Ishikawa (cell line): ENCODE measurements around the gene LIX1.

Experiments
- CEBPB ChIP-seq: IDR thresholded peaks from 2 replicates; pipeline ENCODE4 v1.6.1; 2012
- CREB1 ChIP-seq: IDR thresholded peaks from 2 replicates; pipeline ENCODE4 v1.6.1; 2012; ENCODE audit warnings: low read depth
- EGR1 ChIP-seq: IDR thresholded peaks from 2 replicates; pipeline ENCODE4 v1.6.1; 2012
- EP300 ChIP-seq: IDR thresholded peaks from 2 replicates; pipeline ENCODE4 v1.6.1; 2012; ENCODE audit warnings: borderline replicate concordance
- FOXM1 ChIP-seq: IDR thresholded peaks from 2 replicates; pipeline ENCODE4 v1.6.1; 2012; ENCODE audit warnings: low read depth, borderline replicate concordance
- NFIC ChIP-seq: IDR thresholded peaks from 2 replicates; pipeline ENCODE4 v1.6.1; 2012
- RAD21 ChIP-seq: IDR thresholded peaks from 2 replicates; pipeline ENCODE4 v1.6.1; 2012; ENCODE audit warnings: low read depth
- REST ChIP-seq: IDR thresholded peaks from 2 replicates; pipeline ENCODE4 v1.6.1; 2012; ENCODE audit warnings: low read depth, mild to moderate bottlenecking
- TAF1 ChIP-seq: IDR thresholded peaks from 2 replicates; pipeline ENCODE4 v1.6.1; 2012; ENCODE audit warnings: low read depth, mild to moderate bottlenecking
- TCF12 ChIP-seq: IDR thresholded peaks from 2 replicates; pipeline ENCODE4 v1.6.1; 2012; ENCODE audit warnings: low read depth
- TEAD4 ChIP-seq: IDR thresholded peaks from 2 replicates; pipeline ENCODE4 v1.6.1; 2012
- YY1 ChIP-seq: IDR thresholded peaks from 2 replicates; pipeline ENCODE4 v1.6.1; 2012; ENCODE audit warnings: low read depth
- ZBTB7A ChIP-seq: IDR thresholded peaks from 2 replicates; pipeline ENCODE4 v1.6.1; 2012; ENCODE audit warnings: low read depth
- TF ChIP-seq, protein P1 (sequence below): IDR thresholded peaks from 2 replicates; pipeline ENCODE4 v1.6.1; 2012
- TF ChIP-seq, protein P2 (sequence below): IDR thresholded peaks from 2 replicates; pipeline ENCODE4 v1.6.1; 2012

Gene LIX1

DNA sequence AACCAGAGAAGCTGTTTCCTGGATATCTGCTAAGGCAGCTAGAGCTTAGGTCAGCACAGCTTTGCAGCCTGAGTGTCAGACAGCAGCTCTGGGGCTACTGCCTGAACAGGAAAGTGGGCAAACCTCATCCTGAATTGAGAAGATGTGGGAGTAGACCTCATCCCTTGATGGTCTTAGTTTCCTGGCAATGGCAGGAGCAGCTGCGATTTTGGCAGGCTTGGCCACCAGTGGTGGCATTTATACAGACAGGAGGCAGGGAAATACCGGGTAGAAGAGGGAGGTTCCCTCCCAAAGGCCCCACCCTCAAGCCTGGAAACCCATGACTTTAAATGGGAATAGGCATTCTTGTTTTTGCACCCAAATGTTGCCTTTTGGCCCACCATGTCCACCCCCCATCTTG, 69.7 kb downstream of the LIX1 start:
- TF ChIP-seq EP300 (no peak), TAF1 (no peak), FOXM1 (no peak), RAD21 (no peak), NFIC (no peak), REST (no peak), CREB1 (no peak), YY1 (no peak)
- TF ChIP-seq, protein P1, sequence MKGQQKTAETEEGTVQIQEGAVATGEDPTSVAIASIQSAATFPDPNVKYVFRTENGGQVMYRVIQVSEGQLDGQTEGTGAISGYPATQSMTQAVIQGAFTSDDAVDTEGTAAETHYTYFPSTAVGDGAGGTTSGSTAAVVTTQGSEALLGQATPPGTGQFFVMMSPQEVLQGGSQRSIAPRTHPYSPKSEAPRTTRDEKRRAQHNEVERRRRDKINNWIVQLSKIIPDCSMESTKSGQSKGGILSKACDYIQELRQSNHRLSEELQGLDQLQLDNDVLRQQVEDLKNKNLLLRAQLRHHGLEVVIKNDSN = no peak

DNA sequence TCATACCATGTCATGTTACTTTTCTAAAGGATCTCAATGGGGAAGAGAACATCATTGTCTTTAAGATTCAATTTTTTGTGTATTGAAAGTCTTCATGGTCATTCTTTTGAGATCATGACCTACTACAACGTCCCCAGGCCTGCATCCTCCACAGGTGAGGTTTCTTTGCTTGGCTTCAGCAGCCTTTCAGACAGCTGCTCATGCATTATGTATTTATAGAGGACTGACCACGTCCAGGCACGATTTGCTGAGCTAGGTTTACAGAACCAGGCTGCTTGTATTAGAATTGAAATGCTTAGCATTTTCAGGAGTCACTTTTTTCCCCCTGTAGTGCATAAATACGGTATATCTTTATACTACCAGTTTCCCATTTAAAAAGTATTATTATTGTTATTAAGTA, 70.4 kb downstream of the LIX1 start:
- TF ChIP-seq REST (no peak), CEBPB (no peak), EP300 (no peak), ZBTB7A (no peak), YY1 (no peak), FOXM1 (no peak), TAF1 (no peak), RAD21 (no peak), CREB1 (no peak), NFIC (no peak), TEAD4 (no peak), EGR1 (no peak), TCF12 (no peak)
- TF ChIP-seq, protein P2, sequence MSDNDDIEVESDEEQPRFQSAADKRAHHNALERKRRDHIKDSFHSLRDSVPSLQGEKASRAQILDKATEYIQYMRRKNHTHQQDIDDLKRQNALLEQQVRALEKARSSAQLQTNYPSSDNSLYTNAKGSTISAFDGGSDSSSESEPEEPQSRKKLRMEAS = no peak
- TF ChIP-seq, protein P1 = no peak

- TF ChIP-seq EGR1 (no peak), RAD21 (no peak), FOXM1 (no peak), NFIC (peak; percentile 61), CREB1 (no peak), TCF12 (0 out of 2 replicates have a peak, but pooled peaks have one; percentile 19), CEBPB (no peak), TEAD4 (no peak), EP300 (no peak), YY1 (no peak), ZBTB7A (no peak), REST (no peak), TAF1 (no peak)
- TF ChIP-seq, protein P2 = peak; percentile 79
- TF ChIP-seq, protein P1 = peak; percentile 77
Observed at GRCh38 chr5:97071101-97071500, 71.3 kb downstream of the LIX1 start.

DNA sequence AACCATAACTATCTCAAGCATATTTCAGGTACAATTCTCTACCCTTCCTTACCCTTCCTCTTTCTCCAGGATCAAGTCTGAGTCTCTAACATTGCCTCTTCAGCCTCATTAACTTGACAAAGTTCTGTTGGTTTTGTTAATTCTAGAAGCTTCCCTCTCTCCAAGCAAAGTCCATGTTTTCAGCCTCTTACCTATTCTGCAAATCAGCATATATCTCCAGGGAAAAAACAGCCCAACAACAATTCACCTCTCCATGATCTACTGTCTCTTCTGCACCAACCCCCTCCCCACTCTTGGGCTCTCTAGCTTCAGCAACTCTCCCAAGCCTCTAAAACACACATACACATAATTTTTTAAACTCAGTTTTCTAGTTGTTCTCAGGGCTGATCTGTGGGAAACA, 72.2 kb downstream of the LIX1 start:
- no peak for TF ChIP-seq EGR1
- TF ChIP-seq REST = no peak
- TF ChIP-seq TCF12 = no peak
- TF ChIP-seq, protein P2 = no peak
- TF ChIP-seq CEBPB = no peak
- TF ChIP-seq TEAD4 = no peak
- TF ChIP-seq YY1 = no peak
- no peak for TF ChIP-seq RAD21
- TF ChIP-seq EP300 = no peak
- TF ChIP-seq TAF1 = no peak
- TF ChIP-seq ZBTB7A = no peak
- no peak for TF ChIP-seq FOXM1
- no peak for TF ChIP-seq NFIC
- no peak for TF ChIP-seq CREB1
